HG03442 (cell line): ENCODE results near the gene GET3.
"Not testable (repeated sequence)": the region's sequence is repeated elsewhere in the genome, so short reads cannot be mapped to it uniquely, and the experiment has no call there.

Experiments used
- ATAC-seq: cut with Tn5 transposase; IDR thresholded peaks from one replicate; pipeline ENCODE4 v1.9.1; 2021; ENCODE audit warnings: mild to moderate bottlenecking, moderate library complexity; ENCODE audit not compliant: unreplicated experiment

The GET3 gene

DNA sequence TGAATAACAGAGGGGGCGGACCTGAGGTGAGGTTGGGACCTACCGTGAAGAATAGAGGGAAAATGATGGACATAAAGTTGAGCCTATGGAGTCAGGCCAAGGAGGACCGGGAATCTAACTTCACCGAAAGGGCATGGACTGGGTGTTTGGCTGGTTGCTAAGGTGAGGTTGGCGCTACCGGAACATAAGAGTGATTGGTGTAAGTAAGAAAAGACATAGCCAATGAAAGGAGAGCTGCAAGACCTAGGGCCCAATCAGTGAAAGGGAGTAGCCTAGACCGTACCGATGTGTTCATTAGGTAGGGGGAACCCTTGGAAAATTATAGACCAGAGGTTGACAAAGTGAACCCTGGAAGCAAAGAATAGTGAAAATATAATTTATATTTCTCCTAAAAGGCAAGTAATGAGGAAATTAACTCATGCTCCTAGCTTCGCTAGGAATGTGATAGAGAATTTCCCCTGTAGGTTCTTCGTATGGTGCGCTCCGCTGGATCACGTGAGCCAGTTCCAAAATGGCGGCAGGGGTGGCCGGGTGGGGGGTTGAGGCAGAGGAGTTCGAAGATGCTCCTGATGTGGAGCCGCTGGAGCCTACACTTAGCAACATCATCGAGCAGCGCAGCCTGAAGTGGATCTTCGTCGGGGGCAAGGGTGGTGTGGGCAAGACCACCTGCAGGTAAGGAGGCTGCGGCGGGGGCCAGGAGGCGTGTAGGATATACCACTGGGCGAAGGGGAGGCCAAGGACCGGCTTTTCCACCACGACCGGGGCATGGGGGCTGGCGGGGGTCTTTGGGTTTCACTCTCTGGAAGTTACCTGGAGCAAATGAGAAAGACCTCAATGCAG, at the start of gene GET3:
TSS of gene GET3 (plus strand) at position 503 of the 840 bp plus-strand sequence. CDS start at position 512, 9 bp downstream.
- ATAC-seq, result peak; percentile 67

- no peak for ATAC-seq
These were observed 48.3 kb upstream of the GET3 start for GRCh38 chr19:12689012-12689411.

GRCh38 chr19:12689581-12690216, 47.6 kb upstream of the GET3 start:
- no peak for ATAC-seq

DNA sequence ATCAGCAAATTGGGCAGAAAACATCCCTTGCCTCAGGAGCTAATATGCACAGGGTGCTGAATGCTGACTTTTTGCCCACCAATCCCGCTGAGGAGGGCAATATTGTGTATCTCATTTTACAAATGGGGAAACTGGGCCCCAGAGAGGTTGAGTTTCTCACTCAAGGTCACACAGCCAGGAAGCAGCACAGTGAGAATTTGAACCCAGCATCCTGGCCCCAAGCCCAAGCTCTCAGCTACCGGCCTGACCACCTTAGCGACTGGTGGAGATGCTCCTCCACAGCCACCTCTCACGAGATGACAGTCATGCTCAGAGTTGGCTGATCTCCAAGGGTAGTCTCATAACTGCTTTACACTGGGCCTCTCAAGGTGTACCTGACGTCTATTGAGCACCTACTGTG, 44.3 kb upstream of the GET3 start:
- no peak for ATAC-seq

DNA sequence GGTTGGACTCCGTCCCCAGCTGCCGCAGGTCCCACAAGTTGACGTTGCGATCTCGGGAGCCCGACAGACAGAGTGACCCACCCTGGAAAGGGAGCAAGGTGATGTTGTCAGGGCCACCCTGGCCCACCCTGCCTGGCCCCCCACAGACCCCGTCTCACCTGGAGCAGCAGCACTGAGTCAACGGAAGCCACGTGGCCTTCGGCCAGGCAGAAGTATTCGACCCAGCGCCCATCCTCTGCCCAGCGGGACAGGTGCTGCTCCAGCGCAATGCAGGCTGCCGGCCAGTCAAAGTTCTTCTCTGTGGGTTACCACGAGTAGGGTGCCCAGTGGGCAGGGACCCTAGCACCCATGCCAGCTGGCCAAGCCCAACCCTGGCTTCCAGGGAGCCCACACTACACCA, 42.7 kb upstream of the GET3 start:
- no peak for ATAC-seq

- no peak for ATAC-seq
These were observed 42.2 kb upstream of the GET3 start for GRCh38 chr19:12695096-12695495.

- ATAC-seq, result no peak
These were observed 41.8 kb upstream of the GET3 start for GRCh38 chr19:12695514-12695913.

DNA sequence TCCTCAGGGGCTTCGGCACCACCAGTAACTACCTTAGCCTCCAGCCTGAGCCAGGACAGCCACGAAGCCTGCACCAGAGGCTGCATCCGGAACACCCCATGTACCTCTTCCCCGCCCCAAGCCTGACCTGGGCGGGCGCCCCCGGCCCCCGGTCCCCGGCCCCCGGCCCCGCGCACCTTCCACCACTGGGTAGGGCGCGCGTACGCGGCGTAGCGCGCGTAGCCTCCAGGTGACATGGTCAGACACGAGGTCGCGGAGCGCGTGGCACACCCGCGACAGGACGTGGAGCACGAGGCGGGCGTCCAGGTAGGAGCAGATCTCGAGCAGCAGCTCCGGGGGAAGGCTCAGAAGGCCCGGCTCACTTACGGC, 41.3 kb upstream of the GET3 start:
- peak; percentile 8 for ATAC-seq

DNA sequence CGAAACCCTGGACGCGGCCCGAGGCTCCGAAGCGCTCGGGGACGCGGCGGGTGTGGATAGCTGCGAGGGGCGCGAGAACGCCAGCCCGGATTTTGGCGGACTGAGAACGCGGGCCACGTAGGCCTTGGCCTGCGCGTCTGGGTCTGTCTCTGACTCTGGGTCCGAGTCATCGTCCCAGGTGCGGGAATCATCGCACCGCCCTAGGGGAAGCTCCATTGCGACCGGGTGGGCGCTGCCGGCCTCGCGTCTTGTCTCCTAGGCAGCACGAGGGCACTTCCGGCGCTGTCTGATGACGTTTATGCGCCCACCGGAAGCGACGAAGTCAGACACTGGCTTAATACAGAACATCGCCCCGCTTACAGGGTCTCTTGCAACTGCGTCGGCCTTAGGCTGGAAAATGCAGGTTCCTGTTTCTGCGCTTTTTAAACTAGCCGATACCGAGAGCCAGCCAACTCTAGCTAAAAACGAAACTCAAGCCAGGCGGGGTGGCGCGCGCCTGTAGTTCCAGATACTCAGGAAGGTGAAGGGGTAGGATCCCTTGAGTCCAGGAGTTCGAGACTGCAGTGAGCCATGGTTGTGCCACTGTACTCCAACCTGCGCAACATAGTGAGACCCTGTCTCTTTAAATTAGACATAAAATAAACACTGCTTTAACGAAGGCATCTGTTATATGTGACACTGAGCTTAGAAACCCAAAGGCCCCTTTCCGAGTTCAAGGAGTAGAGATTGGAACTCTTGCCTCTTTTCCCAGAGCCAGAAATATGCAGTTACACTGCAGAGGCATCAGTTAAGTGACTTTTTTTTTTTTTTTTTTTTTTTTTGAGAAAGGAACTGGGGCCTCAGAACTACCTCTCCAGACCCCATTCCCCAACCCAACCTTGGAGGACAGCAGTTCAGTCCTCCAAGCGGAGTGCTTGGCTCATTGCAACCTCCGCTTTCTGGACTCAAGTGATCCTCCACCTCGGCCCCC, 40.6 kb upstream of the GET3 start, which contains the start of gene FBXW9:
TSS of gene FBXW9 (minus strand) at position 266 of the 970 bp plus-strand sequence. CDS start at position 216, 50 bp downstream.
- ATAC-seq, result peak; percentile 81

DNA sequence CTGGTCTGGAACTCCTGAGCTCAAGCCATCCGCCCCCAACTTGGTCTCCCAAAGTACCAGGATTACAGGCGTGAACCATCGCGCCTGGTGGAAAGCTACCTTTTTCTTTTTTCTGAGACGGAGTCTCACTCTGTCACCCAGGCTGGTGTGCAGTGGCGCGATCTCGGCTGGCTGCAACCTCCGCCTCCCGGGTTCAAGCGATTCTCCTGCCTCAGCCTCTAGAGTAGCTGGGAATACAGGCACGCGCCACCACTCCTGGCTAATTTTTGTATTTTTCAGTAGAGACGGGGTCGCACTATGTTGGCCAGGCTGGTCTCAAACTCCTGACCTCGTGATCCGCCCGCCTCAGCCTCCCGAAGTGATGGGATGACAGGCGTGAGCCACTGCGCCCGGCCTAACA, 39.9 kb upstream of the GET3 start:
- ATAC-seq, result not testable (repeated sequence)

DNA sequence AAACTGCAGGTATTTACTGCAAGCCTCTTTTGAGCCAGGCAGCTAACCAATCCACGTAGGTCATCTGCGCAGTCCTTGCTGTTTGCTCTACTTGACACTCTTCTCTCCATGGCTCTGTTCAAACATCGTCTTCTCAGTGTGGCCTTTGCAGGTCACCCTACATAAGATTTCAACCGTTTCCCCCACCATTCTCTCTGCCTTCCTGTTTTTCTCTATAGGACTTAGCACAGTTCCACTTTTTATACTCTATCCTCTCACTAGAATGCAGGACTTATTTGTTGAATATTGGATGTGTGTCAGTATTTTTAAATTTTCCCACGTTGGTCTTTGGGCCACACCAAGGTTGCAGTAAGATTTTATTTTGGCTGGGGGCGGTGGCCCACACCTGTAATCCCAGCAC, 39.2 kb upstream of the GET3 start:
- ATAC-seq, result no peak

- ATAC-seq, result no peak
These were observed 35.6 kb upstream of the GET3 start for GRCh38 chr19:12701596-12702282.

- ATAC-seq, result no peak
These were observed 34.3 kb upstream of the GET3 start for GRCh38 chr19:12703046-12703445.

- ATAC-seq, result no peak
These were observed 32.1 kb upstream of the GET3 start for GRCh38 chr19:12705169-12705568.

- no peak for ATAC-seq
These were observed 31.5 kb upstream of the GET3 start for GRCh38 chr19:12705654-12706331.

DNA sequence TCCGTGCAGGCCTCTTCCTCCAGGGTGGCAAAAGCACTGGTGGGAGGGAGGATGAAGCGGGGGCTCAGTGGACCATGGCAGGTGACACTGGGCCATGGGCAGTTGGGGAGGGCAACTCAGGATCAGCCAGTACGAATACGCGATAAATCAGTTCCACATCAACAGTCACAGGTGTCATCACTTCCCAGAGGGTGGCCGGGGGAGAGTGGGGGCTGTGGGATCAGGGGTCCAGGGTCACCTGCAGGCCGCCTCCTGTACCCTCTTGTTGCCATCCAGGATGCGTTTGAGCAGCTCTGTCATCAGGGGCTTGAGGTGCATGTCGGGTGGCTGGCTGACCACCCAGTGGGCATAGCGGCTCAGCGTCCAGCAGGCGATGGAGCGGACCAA, 31.0 kb upstream of the GET3 start:
- no peak for ATAC-seq

DNA sequence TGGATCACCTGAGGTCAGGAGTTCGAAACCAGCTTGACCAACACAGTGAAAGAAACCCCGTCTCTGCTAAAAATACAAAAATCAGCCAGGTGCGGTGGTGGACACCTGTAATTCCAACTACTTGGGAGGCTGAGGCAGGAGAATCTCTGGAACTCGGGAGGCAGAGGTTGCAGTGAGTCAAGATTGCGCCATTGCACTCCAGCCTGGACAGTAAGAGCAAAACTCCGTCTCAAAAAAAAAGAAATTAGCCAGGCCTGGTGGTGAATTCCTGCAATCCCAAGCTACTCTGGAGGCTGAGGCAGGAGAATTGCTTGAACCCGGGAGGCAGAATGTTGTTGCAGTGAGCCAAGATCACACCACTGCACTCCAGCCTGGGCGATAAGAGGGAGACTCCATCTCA, 28.7 kb upstream of the GET3 start:
- no peak for ATAC-seq

DNA sequence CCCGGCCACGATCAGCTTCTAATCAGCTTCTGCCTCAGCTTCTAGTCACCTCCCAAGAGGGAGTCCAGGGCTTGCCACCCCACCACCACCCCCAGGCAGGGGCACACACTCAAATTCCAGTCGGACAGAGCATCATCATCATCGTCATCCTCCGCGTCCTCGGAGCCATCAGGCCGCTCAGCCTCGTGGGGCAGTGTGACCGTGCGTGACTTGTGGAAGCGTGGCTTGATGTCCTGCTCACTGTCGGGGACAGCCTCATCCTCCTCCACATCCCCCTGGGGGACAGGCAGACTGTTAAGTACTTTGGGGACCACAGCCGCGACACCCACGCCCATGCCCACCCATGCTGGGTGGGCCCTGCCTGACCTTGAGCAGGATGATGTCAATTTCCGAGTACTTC, 26.1 kb upstream of the GET3 start:
- no peak for ATAC-seq

- ATAC-seq, result not testable (repeated sequence)
These were observed 25.2 kb upstream of the GET3 start for GRCh38 chr19:12712077-12712476.

GRCh38 chr19:12713304-12713703, 24.0 kb upstream of the GET3 start:
- ATAC-seq, result not testable (repeated sequence)
